HEK293T (cell line): ENCODE data around the gene GNG12.

Experiments
- CTCF ChIA-PET: fragments of 350-600 bp; formaldehyde crosslinking; extraction: SDS; loops from one replicate; lab custom pipeline; 2021; ENCODE audit warnings: antibody characterized with exemption, inconsistent platforms; lab: Yijun Ruan, JAX
- POLR2A ChIA-PET: fragments of 350-600 bp; formaldehyde crosslinking; extraction: SDS; loops from one replicate; lab custom pipeline; 2020; ENCODE audit warnings: antibody characterized with exemption, inconsistent platforms; lab: Yijun Ruan, JAX
- DNase-seq: peaks from one replicate; pipeline ENCODE4 v3.0.0; 2012; ENCODE audit warnings: mixed read lengths; ENCODE audit errors: extremely low spot score
- ARNT ChIP-seq: fragments of 450-650 bp; IDR thresholded peaks from 2 replicates; pipeline ENCODE4 v1.6.1; 2017; ENCODE audit warnings: mild to moderate bottlenecking
- BHLHE40 ChIP-seq: fragments of 450-650 bp; IDR thresholded peaks from 2 replicates; pipeline ENCODE4 v1.6.1; 2016; ENCODE audit warnings: mild to moderate bottlenecking, moderate library complexity, borderline replicate concordance
- CTBP1 ChIP-seq: fragments of 450-650 bp; IDR thresholded peaks from 2 replicates; pipeline ENCODE4 v1.6.1; 2016; ENCODE audit warnings: borderline replicate concordance
- ELF4 ChIP-seq: fragments of 450-650 bp; IDR thresholded peaks from 2 replicates; pipeline ENCODE4 v1.6.1; 2017; ENCODE audit warnings: antibody characterized with exemption
- FOXA1 ChIP-seq: fragments of 450-650 bp; IDR thresholded peaks from 2 replicates; pipeline ENCODE4 v1.6.1; 2016; ENCODE audit warnings: mild to moderate bottlenecking
- FOXK2 ChIP-seq: fragments of 450-650 bp; IDR thresholded peaks from 2 replicates; pipeline ENCODE4 v1.6.1; 2016; ENCODE audit warnings: mild to moderate bottlenecking
- FOXM1 ChIP-seq: fragments of 450-650 bp; IDR thresholded peaks from 2 replicates; pipeline ENCODE4 v1.6.1; 2017; ENCODE audit warnings: mild to moderate bottlenecking, borderline replicate concordance
- HDGF ChIP-seq: fragments of 450-650 bp; IDR thresholded peaks from 2 replicates; pipeline ENCODE4 v1.6.1; 2017; ENCODE audit warnings: antibody characterized with exemption, borderline replicate concordance
- L3MBTL2 ChIP-seq: fragments of 450-650 bp; conservative IDR thresholded peaks from 2 replicates; pipeline ENCODE4 v1.6.1; 2016; ENCODE audit warnings: mild to moderate bottlenecking
- LEF1 ChIP-seq: fragments of 450-650 bp; IDR thresholded peaks from 2 replicates; pipeline ENCODE4 v1.6.1; 2017; ENCODE audit warnings: mild to moderate bottlenecking, borderline replicate concordance
- NFRKB ChIP-seq: fragments of 450-650 bp; IDR thresholded peaks from 2 replicates; pipeline ENCODE4 v1.6.1; 2016; ENCODE audit warnings: mild to moderate bottlenecking, moderate library complexity
- SP1 ChIP-seq: fragments of 450-650 bp; IDR thresholded peaks from 2 replicates; pipeline ENCODE4 v1.6.1; 2017
- SUZ12 ChIP-seq: fragments of 450-650 bp; IDR thresholded peaks from 2 replicates; pipeline ENCODE4 v1.6.1; 2016; ENCODE audit warnings: mild to moderate bottlenecking
- TARDBP ChIP-seq: fragments of 450-650 bp; IDR thresholded peaks from 2 replicates; pipeline ENCODE4 v1.6.1; 2016
- ZNF384 ChIP-seq: fragments of 450-650 bp; IDR thresholded peaks from 2 replicates; pipeline ENCODE4 v1.6.1; 2016
- TF ChIP-seq, protein P1 (sequence below): fragments of 450-650 bp; IDR thresholded peaks from 2 replicates; pipeline ENCODE4 v1.6.1; 2016

Gene GNG12

GRCh38 chr1:67838180-67838910 is 5.1 kb upstream of the GNG12 start:
- ChIA-PET CTCF (interaction anchor here (0.9 to 2.5 kb wide), 3 partner anchors 12 to 72 kb away, joined by 4 to 14 read pairs (median 4); no protein-coding TSS in a partner anchor), POLR2A (no interaction called here)
- TF ChIP-seq FOXA1: no peak
- no peak for TF ChIP-seq ARNT
- TF ChIP-seq, protein P1, sequence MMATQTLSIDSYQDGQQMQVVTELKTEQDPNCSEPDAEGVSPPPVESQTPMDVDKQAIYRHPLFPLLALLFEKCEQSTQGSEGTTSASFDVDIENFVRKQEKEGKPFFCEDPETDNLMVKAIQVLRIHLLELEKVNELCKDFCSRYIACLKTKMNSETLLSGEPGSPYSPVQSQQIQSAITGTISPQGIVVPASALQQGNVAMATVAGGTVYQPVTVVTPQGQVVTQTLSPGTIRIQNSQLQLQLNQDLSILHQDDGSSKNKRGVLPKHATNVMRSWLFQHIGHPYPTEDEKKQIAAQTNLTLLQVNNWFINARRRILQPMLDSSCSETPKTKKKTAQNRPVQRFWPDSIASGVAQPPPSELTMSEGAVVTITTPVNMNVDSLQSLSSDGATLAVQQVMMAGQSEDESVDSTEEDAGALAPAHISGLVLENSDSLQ: no peak
- TF ChIP-seq NFRKB: no peak
- no peak for DNase-seq

DNA sequence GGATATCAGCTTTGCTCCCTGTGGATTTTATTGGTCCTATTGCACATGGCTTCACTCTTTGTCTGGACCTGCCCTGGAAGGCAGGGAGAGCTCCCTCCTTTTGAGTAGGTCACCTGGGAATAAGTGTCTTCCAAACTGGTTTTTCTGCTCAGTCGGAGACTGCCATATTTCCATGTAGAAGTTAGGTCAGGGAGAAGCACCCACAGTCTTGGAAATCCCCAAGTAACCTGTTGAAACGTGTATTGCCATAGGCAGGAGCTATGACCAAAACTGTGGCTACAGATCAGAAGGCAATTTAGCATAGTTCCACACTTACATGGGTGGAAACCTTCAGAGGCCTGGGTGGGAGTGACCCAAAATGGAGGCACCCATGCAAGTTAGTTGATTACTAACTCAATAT is 3.5 kb upstream of the GNG12 start:
- POLR2A ChIA-PET: interaction anchor here (0.7 to 1.6 kb wide), 2 partner anchors 58 to 151 kb away, joined by 3 to 6 read pairs; partner anchors contain the start of gene GADD45A
- TF ChIP-seq ZNF384: no peak
- no peak for TF ChIP-seq L3MBTL2
- no peak for TF ChIP-seq BHLHE40
- TF ChIP-seq ELF4: no peak
- no peak for TF ChIP-seq NFRKB
- TF ChIP-seq, protein P1: no peak
- TF ChIP-seq LEF1: no peak
- TF ChIP-seq CTBP1: no peak
- TF ChIP-seq FOXM1: no peak
- no peak for TF ChIP-seq SP1
- TF ChIP-seq SUZ12: no peak
- no peak for TF ChIP-seq HDGF
- TF ChIP-seq TARDBP: no peak
- TF ChIP-seq FOXA1: no peak
- TF ChIP-seq FOXK2: no peak
- TF ChIP-seq ARNT: no peak
- no peak for DNase-seq
- CTCF ChIA-PET: interaction anchor here (1.1 to 2.5 kb wide), 3 partner anchors 8 to 70 kb away, joined by 3 to 14 read pairs (median 6); no protein-coding TSS in a partner anchor

DNA sequence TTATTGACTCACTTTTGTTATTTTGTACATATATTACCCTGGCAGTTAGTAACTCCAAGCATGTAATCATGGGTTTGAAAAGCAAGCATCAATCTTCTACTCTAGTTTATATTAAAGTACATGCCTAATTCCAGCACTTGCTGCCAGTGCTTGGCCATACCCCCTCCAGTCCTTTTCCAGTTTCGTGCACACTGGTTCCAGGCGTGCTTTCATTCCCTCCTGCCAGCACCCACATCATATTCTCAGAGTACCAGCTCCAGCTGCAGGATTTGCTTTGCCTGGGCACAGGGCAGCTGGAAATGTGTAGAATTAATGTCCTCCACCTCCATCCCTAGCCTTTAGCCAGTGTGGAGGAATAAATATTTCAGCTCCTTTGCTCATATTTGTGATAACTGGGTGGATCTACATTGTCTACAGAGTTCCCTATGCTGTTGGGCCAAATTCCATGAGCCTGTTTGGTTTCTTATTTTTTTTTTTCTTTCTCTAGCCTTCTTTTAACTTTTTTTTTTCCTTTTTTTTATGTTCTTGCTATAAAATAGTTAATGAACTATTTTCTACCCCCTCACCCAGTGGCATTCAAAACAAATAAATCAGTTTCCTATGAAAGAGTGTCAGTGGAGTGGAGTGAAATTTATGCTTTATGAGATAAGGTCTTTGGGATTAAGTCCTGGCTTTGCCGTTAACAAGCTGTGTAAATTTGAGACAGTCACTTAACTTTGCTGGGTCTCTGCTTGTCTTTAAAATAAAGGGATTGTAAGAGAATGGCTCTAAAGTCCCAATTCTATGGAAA is 2.6 kb upstream of the GNG12 start:
- DNase-seq: no peak
- ChIA-PET POLR2A (interaction anchor here (0.7 to 1.6 kb wide), 2 partner anchors 57 to 150 kb away, joined by 3 to 6 read pairs; partner anchors contain the start of gene GADD45A), CTCF (interaction anchor here (0.6 to 2.5 kb wide), 5 partner anchors 9 to 281 kb away, joined by 3 to 14 read pairs (median 3); no protein-coding TSS in a partner anchor)
- TF ChIP-seq FOXK2 (no peak), ZNF384 (peak; percentile 57; the same call in 1 of the 2 replicates), FOXA1 (no peak), CTBP1 (no peak), ARNT (no peak), NFRKB (no peak), L3MBTL2 (no peak), BHLHE40 (no peak), TARDBP (no peak), ELF4 (no peak), FOXM1 (no peak)
- TF ChIP-seq, protein P1: peak; percentile 83

GRCh38 chr1:67834246-67834877 is 1.1 kb upstream of the GNG12 start:
- ChIA-PET CTCF (interaction anchor here (1.2 to 1.4 kb wide), 3 partner anchors 13 to 74 kb away, joined by 3 read pairs; no protein-coding TSS in a partner anchor), POLR2A (no interaction called here)
- no peak for DNase-seq
- TF ChIP-seq ELF4 (no peak), ZNF384 (no peak), L3MBTL2 (no peak), SP1 (no peak), FOXK2 (no peak), BHLHE40 (no peak), CTBP1 (no peak), HDGF (no peak), ARNT (no peak), TARDBP (no peak), NFRKB (no peak), SUZ12 (no peak), FOXA1 (no peak), FOXM1 (no peak), LEF1 (no peak)
- TF ChIP-seq, protein P1: no peak

DNA sequence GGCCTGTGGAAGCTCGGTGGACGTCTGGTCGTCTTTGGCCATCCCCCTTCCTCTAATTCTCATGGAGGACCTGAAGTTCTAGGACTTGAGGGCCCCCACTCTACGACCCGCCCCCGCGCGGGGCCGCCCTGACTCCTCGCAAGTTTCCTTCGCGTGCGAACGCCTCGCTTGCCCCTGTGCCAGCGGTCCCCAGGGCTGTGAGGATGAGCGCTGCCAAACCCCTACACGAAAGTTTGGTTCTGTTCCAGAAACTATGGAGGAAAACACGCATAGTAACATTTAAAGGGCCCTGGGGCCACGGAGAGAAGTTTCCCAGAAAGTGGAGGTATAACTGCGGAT is 304 bp upstream of the GNG12 start:
- TF ChIP-seq TARDBP: no peak
- no peak for DNase-seq
- POLR2A ChIA-PET: no interaction called here
- CTCF ChIA-PET: interaction anchor here (1.4 to 1.5 kb wide), 2 partner anchors 14 to 67 kb away, joined by 3 to 4 read pairs; no protein-coding TSS in a partner anchor
